GM23338 (cell line): ENCODE results near the gene CKLF. TPM values are rescaled to one million over a fixed set of nuclear protein-coding genes. Genes with fewer than 3 reads are reported as not detected.

Experiments used
- ATAC-seq: fragments of 200-7000 bp; cut with Tn5 transposase; 3 replicates; pipeline ENCODE4 v1.9.1; 2020
- DNase-seq: peaks from one replicate; pipeline ENCODE4 v3.0.0-alpha.2; 2015; ENCODE audit warnings: low spot score
- H2AFZ ChIP-seq: fragments of 200-600 bp; sonication (generic); 2 replicates; pipeline ENCODE4 v1.8.0; 2016; ENCODE audit warnings: antibody characterized with exemption, mild to moderate bottlenecking, moderate library complexity
- H3F3A ChIP-seq: fragments of 200-600 bp; sonication (generic); replicated peaks from 2 replicates; pipeline ENCODE4 v1.8.0; 2017; ENCODE audit warnings: antibody characterized with exemption, mixed run types, low read depth
- H3K27ac ChIP-seq: fragments of 200-600 bp; sonication (generic); 2 replicates; pipeline ENCODE4 v1.6.1; 2016; ENCODE audit warnings: low read depth
- H3K27me3 ChIP-seq: fragments of 200-600 bp; sonication (generic); 2 replicates; pipeline ENCODE4 v1.8.0; 2016; ENCODE audit warnings: mild to moderate bottlenecking, mixed run types, moderate library complexity; ENCODE audit not compliant: insufficient read depth
- H3K36me3 ChIP-seq: fragments of 200-600 bp; sonication (generic); 2 replicates; pipeline ENCODE4 v1.8.0; 2016; ENCODE audit warnings: mild to moderate bottlenecking; ENCODE audit not compliant: insufficient read depth
- H3K4me1 ChIP-seq: fragments of 200-600 bp; sonication (generic); 2 replicates; pipeline ENCODE4 v1.8.0; 2016; ENCODE audit warnings: mild to moderate bottlenecking, moderate library complexity; ENCODE audit not compliant: insufficient read depth
- H3K4me2 ChIP-seq: fragments of 200-600 bp; sonication (generic); 2 replicates; pipeline ENCODE4 v1.7.1; 2017; ENCODE audit warnings: mixed run types
- H3K4me3 ChIP-seq: fragments of 200-600 bp; sonication (generic); 2 replicates; pipeline ENCODE4 v1.6.1; 2016; ENCODE audit warnings: mixed run types
- H3K79me2 ChIP-seq: fragments of 200-600 bp; sonication (generic); replicated peaks from 2 replicates; pipeline ENCODE4 v1.8.0; 2017; ENCODE audit warnings: mild to moderate bottlenecking; ENCODE audit not compliant: insufficient read depth
- H3K9me2 ChIP-seq: fragments of 200-600 bp; sonication (generic); 2 replicates; pipeline ENCODE4 v1.8.0; 2017; ENCODE audit not compliant: insufficient read depth
- H4K20me1 ChIP-seq: fragments of 200-600 bp; sonication (generic); replicated peaks from 2 replicates; pipeline ENCODE4 v1.8.0; 2017; ENCODE audit warnings: mild to moderate bottlenecking; ENCODE audit not compliant: insufficient read depth
- H3K27ac Mint-ChIP-seq: 2 replicates; pipeline ENCODE4 v1.8.0; 2020; ENCODE audit warnings: inconsistent platforms, mild to moderate bottlenecking, moderate library complexity, mixed read lengths
- H3K27me3 Mint-ChIP-seq: 3 replicates; pipeline ENCODE4 v1.8.0; 2022; ENCODE audit warnings: low read depth, mild to moderate bottlenecking, moderate library complexity, mixed read lengths, inconsistent platforms; ENCODE audit not compliant: insufficient read depth, poor library complexity
- H3K36me3 Mint-ChIP-seq: 3 replicates; pipeline ENCODE4 v1.8.0; 2021; ENCODE audit warnings: low read depth, mild to moderate bottlenecking, inconsistent platforms, moderate library complexity, mixed read lengths
- H3K4me1 Mint-ChIP-seq: 3 replicates; pipeline ENCODE4 v1.8.0; 2020; ENCODE audit warnings: mild to moderate bottlenecking, inconsistent platforms, mixed read lengths
- H3K4me3 Mint-ChIP-seq: 3 replicates; pipeline ENCODE4 v1.8.0; 2021; ENCODE audit warnings: moderate library complexity, mild to moderate bottlenecking, inconsistent platforms, mixed read lengths
- H3K9me3 Mint-ChIP-seq: 3 replicates; pipeline ENCODE4 v1.8.0; 2020; ENCODE audit warnings: moderate library complexity, mild to moderate bottlenecking, inconsistent platforms, mixed read lengths
- CREB1 ChIP-seq: fragments of 250-450 bp; sonication (Bioruptor Pico); IDR thresholded peaks from 2 replicates; pipeline ENCODE4 v1.5.0; 2020; ENCODE audit warnings: low read depth, mild to moderate bottlenecking, moderate library complexity
- CTCF ChIP-seq, 2 experiments: fragments of 200-600 bp in 1 of 2; sonication (generic) in 1 of 2; conservative IDR thresholded peaks; 2 replicates each; pipeline versions ENCODE4 v1.5.1 to v1.6.1; 2016 to 2017; ENCODE audit warnings: antibody characterized with exemption in 2 of 2, low read depth in 2 of 2, mild to moderate bottlenecking in 2 of 2, moderate library complexity in 1 of 2
- POLR2AphosphoS5 ChIP-seq: IDR thresholded peaks from 2 replicates; pipeline ENCODE4 v1.6.1; 2016; ENCODE audit warnings: antibody characterized with exemption, low read depth
- STAT1 ChIP-seq: IDR thresholded peaks from one replicate; pipeline ENCODE4 v1.6.1; 2016; ENCODE audit warnings: antibody characterized with exemption; ENCODE audit not compliant: unreplicated experiment
- ZNF462 ChIP-seq: fragments of 250-450 bp; sonication (Bioruptor Pico); IDR thresholded peaks from 2 replicates; pipeline ENCODE4 v1.5.0; 2020; ENCODE audit warnings: mild to moderate bottlenecking, moderate library complexity
- polyA plus RNA-seq: library from polyadenylated mRNA; unstranded; fragments of >200 nt; fragmentation: Nextera tagmentation; extraction: Ambion mirVana; gene quantifications from 2 replicates; pipeline ENCODE4 v1.2.1, GENCODE V29; 2016
- total RNA-seq: library from RNA; depleted of rRNA; stranded (reverse); fragments of >200 nt; shearing (Covaris generic); gene quantifications from 2 replicates; pipeline ENCODE4 v1.2.3, GENCODE V29; 2014

Gene CKLF
- total and polyA plus RNA-seq, 2 experiments from 2014 or later, result 25.5 to 60.0 TPM

DNA sequence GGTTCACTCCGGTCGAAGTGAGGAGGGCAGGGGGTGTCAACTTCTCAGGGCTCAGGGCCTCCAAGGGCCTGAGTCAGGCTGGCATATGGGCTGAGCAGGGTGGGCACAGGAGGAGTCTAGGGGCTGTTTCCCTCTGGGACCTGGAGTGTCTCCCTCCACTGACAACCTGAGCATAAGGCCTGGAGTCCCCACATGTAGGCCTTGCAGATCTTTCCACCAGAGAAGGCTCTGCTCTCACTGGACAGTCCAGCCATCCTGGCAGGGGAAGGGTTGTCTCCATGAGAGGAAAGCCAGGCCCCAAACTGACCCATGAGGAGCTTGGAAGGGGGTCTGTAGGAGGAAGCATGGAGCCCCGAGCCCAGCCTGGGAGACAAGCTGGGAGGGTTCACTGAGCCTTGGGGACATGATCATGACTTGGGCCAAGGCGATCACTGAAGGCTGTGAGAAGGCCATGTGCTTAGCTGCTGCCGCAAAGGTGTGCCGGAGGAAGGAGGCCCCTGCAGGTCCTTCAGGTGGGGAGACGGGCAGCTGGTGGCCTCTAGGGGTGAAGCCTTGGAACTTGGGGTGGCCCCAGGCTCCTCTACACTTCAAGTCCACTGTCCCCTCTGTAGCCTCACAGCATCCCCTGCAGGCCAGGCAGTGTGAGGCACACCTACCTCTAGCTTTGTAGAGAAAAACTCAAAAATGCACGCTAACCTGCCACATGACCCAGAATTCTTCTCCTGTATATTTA lies 36.8 kb downstream of the CKLF start:
- Mint-ChIP-seq H3K9me3 (no peaks in the 10 kb centered on the region), H3K27ac (no peak overlapping the region)

More for the DNA sequence above, 36.8 kb downstream of the CKLF start:
- peaks cover 26% of the 10 kb centered on the region for H3K4me1 Mint-ChIP-seq
- no peaks in the 10 kb centered on the region for H3F3A ChIP-seq
- peaks cover 3% of the 10 kb centered on the region; the same call in 1 of the 2 replicates for H3K4me1 ChIP-seq
- no peaks in the 10 kb centered on the region for H4K20me1 ChIP-seq
- H3K4me2 ChIP-seq, result no peak overlapping the region
- no peak overlapping the region for H3K4me3 Mint-ChIP-seq
- H2AFZ ChIP-seq, result no peak overlapping the region
- no peaks in the 10 kb centered on the region for H3K79me2 ChIP-seq
- H3K27ac ChIP-seq, result no peak overlapping the region
- H3K36me3 Mint-ChIP-seq, result no peaks in the 10 kb centered on the region
- DNase-seq (peak; percentile 92), ATAC-seq (peak; percentile 99)
- no peaks in the 10 kb centered on the region for H3K9me2 ChIP-seq
- no peaks in the 10 kb centered on the region for H3K36me3 ChIP-seq
- no peak overlapping the region for H3K4me3 ChIP-seq
- H3K27me3 ChIP-seq, result no peaks in the 10 kb centered on the region
- TF ChIP-seq POLR2AphosphoS5 (no peak), CREB1 (CRISPR knock-in tag) (0 out of 2 replicates have a peak, but pooled peaks have one; percentile 25), STAT1 (no peak), CTCF (conservative IDR thresholded peaks at IDR 0.05; ENCODE audit: low read depth in 2 of 2) (peak; percentile 85 to 98), ZNF462 (peak; percentile 91)
- peaks cover 10% of the 10 kb centered on the region for H3K27me3 Mint-ChIP-seq
